ENCODE data around the gene CMTM3.
"Not testable (repeated sequence)": the region's sequence is repeated elsewhere in the genome, so short reads cannot be mapped to it uniquely, and the experiment has no call there.

Gene CMTM3

GRCh38 chr16:66566051-66566901 is 38.2 kb upstream of the CMTM3 start, which contains the start of gene CMTM1:
CMTM1 (plus strand) TSS chr16:66566439; CDS start chr16:66566514, 75 bp downstream.
- DNase-seq (ENCODE audit: low spot score) = no peak
- TF ChIP-seq, protein P1, sequence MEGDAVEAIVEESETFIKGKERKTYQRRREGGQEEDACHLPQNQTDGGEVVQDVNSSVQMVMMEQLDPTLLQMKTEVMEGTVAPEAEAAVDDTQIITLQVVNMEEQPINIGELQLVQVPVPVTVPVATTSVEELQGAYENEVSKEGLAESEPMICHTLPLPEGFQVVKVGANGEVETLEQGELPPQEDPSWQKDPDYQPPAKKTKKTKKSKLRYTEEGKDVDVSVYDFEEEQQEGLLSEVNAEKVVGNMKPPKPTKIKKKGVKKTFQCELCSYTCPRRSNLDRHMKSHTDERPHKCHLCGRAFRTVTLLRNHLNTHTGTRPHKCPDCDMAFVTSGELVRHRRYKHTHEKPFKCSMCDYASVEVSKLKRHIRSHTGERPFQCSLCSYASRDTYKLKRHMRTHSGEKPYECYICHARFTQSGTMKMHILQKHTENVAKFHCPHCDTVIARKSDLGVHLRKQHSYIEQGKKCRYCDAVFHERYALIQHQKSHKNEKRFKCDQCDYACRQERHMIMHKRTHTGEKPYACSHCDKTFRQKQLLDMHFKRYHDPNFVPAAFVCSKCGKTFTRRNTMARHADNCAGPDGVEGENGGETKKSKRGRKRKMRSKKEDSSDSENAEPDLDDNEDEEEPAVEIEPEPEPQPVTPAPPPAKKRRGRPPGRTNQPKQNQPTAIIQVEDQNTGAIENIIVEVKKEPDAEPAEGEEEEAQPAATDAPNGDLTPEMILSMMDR (IDR thresholded peaks at IDR 0.05; ENCODE audit: borderline replicate concordance, control extremely low read depth, extremely low read depth, insufficient read depth, missing control alignments) = no peak
- in situ Hi-C loops (cut with MboI; ENCODE audit: low sequenced_read_pairs, unreplicated experiment) = no loop called here

DNA sequence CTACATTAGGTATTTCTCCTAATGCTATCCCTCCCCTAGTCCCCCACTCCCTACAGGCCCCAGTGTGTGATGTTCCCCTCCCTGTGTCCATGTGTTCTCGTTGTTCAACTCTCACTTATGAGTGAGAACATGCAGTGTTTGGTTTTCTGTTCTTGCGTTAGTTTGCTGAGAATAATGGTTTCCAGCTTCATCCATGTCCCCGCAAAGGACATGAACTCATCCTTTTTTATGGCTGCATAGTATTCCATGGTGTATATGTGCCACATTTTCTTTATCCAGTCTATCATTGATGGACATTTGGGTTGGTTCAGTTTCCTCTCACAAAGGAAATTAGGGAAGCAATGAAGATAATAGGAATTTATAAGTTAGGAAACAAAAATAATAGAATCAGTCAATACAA is 37.2 kb upstream of the CMTM3 start:
- DNase-seq (ENCODE audit: low spot score); in situ Hi-C loops (cut with MboI; ENCODE audit: low sequenced_read_pairs, unreplicated experiment): not testable (repeated sequence)

DNA sequence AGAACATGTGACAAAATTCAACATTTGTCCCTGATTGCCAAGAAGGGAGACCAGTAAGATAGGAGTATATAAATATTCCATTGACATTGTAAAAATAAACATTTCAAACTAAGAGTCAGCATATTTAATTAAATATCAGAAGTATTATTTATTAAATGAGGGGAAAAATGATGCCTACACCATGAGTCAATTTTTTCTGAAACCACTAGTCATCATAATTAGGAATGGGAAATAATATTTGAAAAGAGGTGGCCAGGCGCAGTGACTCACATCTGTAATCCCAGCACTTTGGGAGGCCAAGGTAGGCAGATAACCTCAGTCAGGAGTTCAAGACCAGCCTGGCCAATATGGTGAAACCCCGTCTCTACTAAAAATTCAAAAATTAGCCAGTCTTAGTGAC is 36.1 kb upstream of the CMTM3 start:
- TF ChIP-seq, protein P1 (IDR thresholded peaks at IDR 0.05; ENCODE audit: borderline replicate concordance, control extremely low read depth, extremely low read depth, insufficient read depth, missing control alignments) = no peak
- no peak for DNase-seq (ENCODE audit: low spot score)
- in situ Hi-C loops (cut with MboI; ENCODE audit: low sequenced_read_pairs, unreplicated experiment) = no loop called here

DNA sequence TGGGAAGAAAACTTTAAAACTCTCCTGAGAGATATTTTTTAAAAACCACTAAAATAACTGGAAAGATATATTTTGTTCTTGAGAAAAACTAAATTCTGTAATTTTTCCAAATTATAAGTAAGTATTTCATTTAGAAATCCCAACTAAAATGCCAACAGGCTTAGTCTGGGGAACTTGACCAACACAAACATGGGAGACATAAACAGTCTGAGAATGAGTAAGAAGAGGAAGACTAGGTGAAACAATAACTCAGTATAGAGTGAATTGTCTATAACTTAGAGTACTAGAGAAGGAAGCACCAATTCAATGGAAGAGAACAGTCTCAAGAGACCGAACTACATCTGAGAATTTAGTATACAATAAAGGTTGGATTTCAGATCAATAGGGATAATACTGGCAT is 35.4 kb upstream of the CMTM3 start:
- TF ChIP-seq, protein P1 (IDR thresholded peaks at IDR 0.05; ENCODE audit: borderline replicate concordance, control extremely low read depth, extremely low read depth, insufficient read depth, missing control alignments) = no peak
- DNase-seq (ENCODE audit: low spot score) = no peak
- in situ Hi-C loops (cut with MboI; ENCODE audit: low sequenced_read_pairs, unreplicated experiment) = no loop called here

DNA sequence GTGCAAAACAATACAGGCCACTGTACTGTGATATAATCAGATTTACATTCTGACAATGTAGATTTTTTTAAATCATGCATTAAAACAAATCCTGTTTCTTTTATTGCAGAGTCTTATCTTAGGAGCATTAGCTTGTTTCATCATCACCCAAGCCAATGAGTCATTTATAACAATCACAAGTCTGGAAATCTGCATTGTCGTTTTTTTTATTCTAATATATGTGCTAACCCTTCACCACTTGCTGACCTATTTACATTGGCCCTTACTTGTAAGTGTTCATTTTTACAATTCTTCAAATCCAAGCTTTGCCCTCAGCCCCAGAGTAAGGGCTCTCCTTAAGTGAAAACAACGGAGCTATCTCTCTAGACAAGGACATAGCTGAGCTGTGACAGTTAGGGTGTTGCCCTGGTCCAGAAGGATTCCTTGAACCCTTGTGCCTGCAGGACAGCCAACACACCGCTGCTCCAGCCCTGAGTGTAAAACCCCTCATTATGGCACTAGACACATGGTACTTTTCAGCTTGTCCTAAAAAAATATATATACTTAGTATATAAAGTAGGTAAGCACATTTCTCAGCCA is 34.6 kb upstream of the CMTM3 start:
- in situ Hi-C loops (cut with MboI; ENCODE audit: low sequenced_read_pairs, unreplicated experiment) = no loop called here
- TF ChIP-seq, protein P1 (IDR thresholded peaks at IDR 0.05; ENCODE audit: borderline replicate concordance, control extremely low read depth, extremely low read depth, insufficient read depth, missing control alignments) = no peak
- no peak for DNase-seq (ENCODE audit: low spot score)

GRCh38 chr16:66572356-66572755 is 32.1 kb upstream of the CMTM3 start:
- in situ Hi-C loops (cut with MboI; ENCODE audit: low sequenced_read_pairs, unreplicated experiment) = no loop called here
- TF ChIP-seq, protein P1 (IDR thresholded peaks at IDR 0.05; ENCODE audit: borderline replicate concordance, control extremely low read depth, extremely low read depth, insufficient read depth, missing control alignments) = no peak
- no peak for DNase-seq (ENCODE audit: low spot score)

DNA sequence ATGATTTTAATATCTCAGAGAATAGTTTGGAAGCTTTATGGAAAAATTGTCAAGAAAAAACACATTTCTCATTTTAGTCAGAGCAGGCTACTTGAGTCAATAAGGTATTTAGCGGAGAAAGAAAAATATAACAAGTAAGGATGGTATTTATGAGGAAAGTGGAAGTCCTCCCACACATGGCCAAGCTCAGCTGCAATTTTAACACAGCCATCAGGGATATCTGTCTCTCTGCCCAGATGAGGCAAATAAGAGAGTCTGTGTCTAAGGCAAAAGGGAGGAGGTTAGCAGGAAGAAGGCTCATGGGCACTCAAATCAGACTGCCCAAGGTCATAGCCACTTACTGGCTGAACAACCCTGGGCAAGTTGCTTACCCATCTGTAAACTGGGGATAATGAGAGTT is 30.4 kb upstream of the CMTM3 start:
- no peak for DNase-seq (ENCODE audit: low spot score)
- in situ Hi-C loops (cut with MboI; ENCODE audit: low sequenced_read_pairs, unreplicated experiment) = no loop called here
- TF ChIP-seq, protein P1 (IDR thresholded peaks at IDR 0.05; ENCODE audit: borderline replicate concordance, control extremely low read depth, extremely low read depth, insufficient read depth, missing control alignments) = no peak

All from GM13976 (cell line).